SH-SY5Y (cell line): ENCODE data around the gene AVPR1B.

Experiments used
- GATA2 ChIP-seq: IDR thresholded peaks from 2 replicates; pipeline ENCODE4 v1.6.1; 2011; ENCODE audit warnings: mild to moderate bottlenecking, low read depth, low read length
- GATA3 ChIP-seq: IDR thresholded peaks from 2 replicates; pipeline ENCODE4 v1.6.1; 2011; ENCODE audit warnings: low read depth, mild to moderate bottlenecking, low read length, moderate library complexity

DNA sequence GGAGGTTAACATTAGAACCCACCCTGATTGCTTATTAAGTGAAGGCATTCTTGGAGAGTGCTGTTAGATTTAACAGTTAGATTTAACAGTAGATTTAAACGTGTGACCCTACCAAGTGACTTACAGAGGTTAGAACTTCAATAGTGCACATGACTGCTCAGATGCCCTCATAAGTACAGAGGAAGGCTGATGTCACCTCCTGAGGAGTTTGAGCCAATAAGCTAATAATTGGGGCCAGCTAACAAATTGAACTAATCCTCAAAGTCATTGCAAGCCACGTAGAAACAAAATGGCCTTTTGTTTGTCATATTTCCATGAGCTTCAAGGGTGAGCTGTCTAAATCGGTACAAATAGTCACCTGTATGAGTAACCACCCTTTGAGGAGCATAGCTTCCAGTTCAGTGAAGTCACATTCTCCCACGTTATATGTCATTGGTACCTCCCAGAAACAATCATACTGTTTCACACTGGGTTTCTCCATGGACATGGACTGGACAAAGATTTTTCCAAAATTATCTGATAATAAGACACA is 11.7 kb downstream of the AVPR1B start:
- TF ChIP-seq GATA3: no peak
- TF ChIP-seq GATA2: no peak
